HEK293 (cell line): ENCODE measurements around the gene OPTN.
"Not testable (repeated sequence)": the region's sequence is repeated elsewhere in the genome, so short reads cannot be mapped to it uniquely, and the experiment has no call there.

ENCODE experiments used
- CTCF ChIA-PET: fragments of 350-600 bp; formaldehyde crosslinking; extraction: SDS; loops from one replicate; lab custom pipeline; 2021; ENCODE audit warnings: antibody characterized with exemption; lab: Yijun Ruan, JAX
- POLR2A ChIA-PET: fragments of 300-600 bp; formaldehyde crosslinking; extraction: SDS; loops from one replicate; lab custom pipeline; 2020; ENCODE audit warnings: antibody characterized with exemption, inconsistent platforms; lab: Yijun Ruan, JAX
- H3K27ac ChIP-seq: fragments of 200-500 bp; sonication (Bioruptor generic); 2 replicates; pipeline ENCODE4 v1.5.1; 2014; ENCODE audit warnings: low read depth, low read length, control low read depth, inconsistent platforms; ENCODE audit errors: extremely low read depth
- H3K36me3 ChIP-seq, 2 experiments: fragments of 200-500 bp in 1 of 2; sonication (Bioruptor generic) in 1 of 2; 1 replicate in 1 of 2; 2 replicates in 1 of 2; pipeline ENCODE4 v1.5.1; 2014 to 2017; ENCODE audit warnings: inconsistent platforms in 2 of 2, low read length in 2 of 2; ENCODE audit not compliant: control insufficient read depth in 2 of 2, insufficient read depth in 1 of 2
- H3K4me1 ChIP-seq: fragments of 200-500 bp; sonication (Bioruptor generic); 2 replicates; pipeline ENCODE4 v1.5.1; 2014; ENCODE audit warnings: mild to moderate bottlenecking, low read length, inconsistent platforms; ENCODE audit not compliant: control insufficient read depth, insufficient read depth
- H3K4me3 ChIP-seq: 2 replicates; pipeline ENCODE4 v1.5.1; 2011; ENCODE audit warnings: low read depth, mild to moderate bottlenecking, control low read depth, low read length, moderate library complexity
- H3K9me3 ChIP-seq: fragments of 200-500 bp; sonication (Bioruptor generic); 2 replicates; pipeline ENCODE4 v1.5.1; 2014; ENCODE audit warnings: low read depth, low read length, inconsistent platforms; ENCODE audit not compliant: control insufficient read depth, insufficient read depth
- BCL6B ChIP-seq: fragments of 450-650 bp; formaldehyde crosslinking; IDR thresholded peaks from 2 replicates; pipeline ENCODE4 v1.5.1; 2017; ENCODE audit warnings: missing biosample characterization, missing genetic modification characterization
- GLI4 ChIP-seq: fragments of 450-650 bp; formaldehyde crosslinking; IDR thresholded peaks from 2 replicates; pipeline ENCODE4 v1.5.1; 2016; ENCODE audit warnings: missing biosample characterization, missing genetic modification characterization
- HOXD13 ChIP-seq: sonication (generic); formaldehyde crosslinking; IDR thresholded peaks from 2 replicates; pipeline ENCODE4 v1.8.0; 2022; ENCODE audit warnings: missing genetic modification reagents, borderline replicate concordance
- MEIS1 ChIP-seq: sonication (generic); formaldehyde crosslinking; IDR thresholded peaks from 2 replicates; pipeline ENCODE4 v1.8.1; 2022; ENCODE audit warnings: missing genetic modification reagents, mild to moderate bottlenecking, borderline replicate concordance
- PBX3 ChIP-seq: sonication (generic); formaldehyde crosslinking; IDR thresholded peaks from 2 replicates; pipeline ENCODE4 v1.8.1; 2022; ENCODE audit warnings: mild to moderate bottlenecking, moderate library complexity, missing genetic modification reagents
- SETDB1 ChIP-seq: IDR thresholded peaks from one replicate; pipeline ENCODE4 v1.6.1; 2017; ENCODE audit warnings: mild to moderate bottlenecking, low read length, moderate library complexity, mixed read lengths; ENCODE audit not compliant: insufficient read length
- TRIM28 ChIP-seq: IDR thresholded peaks from 2 replicates; pipeline ENCODE4 v1.6.1; 2011; ENCODE audit warnings: low read length, control low read depth, borderline replicate concordance
- WT1 ChIP-seq: fragments of 450-650 bp; formaldehyde crosslinking; IDR thresholded peaks from 2 replicates; pipeline ENCODE4 v1.5.1; 2016; ENCODE audit warnings: missing biosample characterization, missing genetic modification characterization
- ZBTB11 ChIP-seq: fragments of 450-650 bp; formaldehyde crosslinking; conservative IDR thresholded peaks from 2 replicates; pipeline ENCODE4 v1.5.1; 2016; ENCODE audit warnings: low read depth, missing biosample characterization, missing genetic modification characterization
- ZBTB7A ChIP-seq: fragments of 450-650 bp; formaldehyde crosslinking; IDR thresholded peaks from 2 replicates; pipeline ENCODE4 v1.5.1; 2016; ENCODE audit warnings: low read depth, missing biosample characterization, missing genetic modification characterization
- ZNF175 ChIP-seq: fragments of 450-650 bp; formaldehyde crosslinking; IDR thresholded peaks from 2 replicates; pipeline ENCODE4 v1.5.1; 2016; ENCODE audit warnings: missing biosample characterization, missing genetic modification characterization
- ZNF366 ChIP-seq: fragments of 450-650 bp; formaldehyde crosslinking; conservative IDR thresholded peaks from 2 replicates; pipeline ENCODE4 v1.5.1; 2016; ENCODE audit warnings: missing biosample characterization, missing genetic modification characterization
- ZNF521 ChIP-seq: fragments of 450-650 bp; formaldehyde crosslinking; IDR thresholded peaks from 2 replicates; pipeline ENCODE4 v1.5.1; 2017; ENCODE audit warnings: missing biosample characterization, mild to moderate bottlenecking, missing genetic modification characterization
- ZNF530 ChIP-seq: fragments of 450-650 bp; formaldehyde crosslinking; IDR thresholded peaks from 2 replicates; pipeline ENCODE4 v1.5.1; 2016; ENCODE audit warnings: low read depth, missing biosample characterization, missing genetic modification characterization
- ZNF623 ChIP-seq: fragments of 450-650 bp; formaldehyde crosslinking; IDR thresholded peaks from 2 replicates; pipeline ENCODE4 v1.5.1; 2016; ENCODE audit warnings: missing biosample characterization, missing genetic modification characterization
- ZNF747 ChIP-seq: fragments of 450-650 bp; formaldehyde crosslinking; IDR thresholded peaks from 2 replicates; pipeline ENCODE4 v1.5.1; 2016; ENCODE audit warnings: missing biosample characterization, missing genetic modification characterization
- ZNF76 ChIP-seq: fragments of 450-650 bp; formaldehyde crosslinking; IDR thresholded peaks from 2 replicates; pipeline ENCODE4; 2016; ENCODE audit warnings: low read depth, missing biosample characterization, missing genetic modification characterization, borderline replicate concordance
- ZNF791 ChIP-seq: fragments of 450-650 bp; formaldehyde crosslinking; IDR thresholded peaks from 2 replicates; pipeline ENCODE4 v1.5.1; 2016; ENCODE audit warnings: missing biosample characterization, missing genetic modification characterization
- ZSCAN16 ChIP-seq: fragments of 450-650 bp; formaldehyde crosslinking; IDR thresholded peaks from 2 replicates; pipeline ENCODE4 v1.5.1; 2016; ENCODE audit warnings: missing biosample characterization, missing genetic modification characterization

Gene OPTN

GRCh38 chr10:13080643-13081042 is 19.3 kb upstream of the OPTN start:
- H3K9me3 ChIP-seq, result no peaks in the 10 kb centered on the region
- POLR2A ChIA-PET, result no interaction called here
- no peaks in the 10 kb centered on the region for H3K36me3 ChIP-seq
- H3K4me1 ChIP-seq, result no peaks in the 10 kb centered on the region
- no peak for TF ChIP-seq ZNF521 (tag by site-specific recombination)
- TF ChIP-seq ZBTB11 (tag by site-specific recombination), result 0 out of 2 replicates have a peak, but pooled peaks have one; percentile 17
- H3K4me3 ChIP-seq, result no peak overlapping the region
- CTCF ChIA-PET, result no interaction called here
- H3K27ac ChIP-seq, result no peak overlapping the region

GRCh38 chr10:13083700-13084099 is 16.3 kb upstream of the OPTN start:
- CTCF ChIA-PET, result interaction anchor here (0.6 to 1.1 kb wide), 2 partner anchors 9 to 445 kb away, joined by 3 read pairs; no protein-coding TSS in a partner anchor
- POLR2A ChIA-PET, result not testable (repeated sequence)

GRCh38 chr10:13086056-13086455 is 13.9 kb upstream of the OPTN start:
- Histone ChIP-seq H3K27ac (no peak overlapping the region), H3K4me1 (no peaks in the 10 kb centered on the region), H3K4me3 (no peak overlapping the region), H3K9me3 (no peaks in the 10 kb centered on the region), H3K36me3 (no peaks in the 10 kb centered on the region)
- POLR2A ChIA-PET, result no interaction called here
- TF ChIP-seq ZNF175 (no peak), PBX3 (CRISPR knock-in tag) (no peak), BCL6B (tag by site-specific recombination) (no peak), WT1 (tag by site-specific recombination) (no peak), ZNF76 (tag by site-specific recombination) (no peak), ZNF530 (no peak), ZNF366 (tag by site-specific recombination) (no peak), ZSCAN16 (tag by site-specific recombination) (no peak), GLI4 (no peak), ZNF791 (tag by site-specific recombination) (no peak), ZBTB7A (no peak), MEIS1 (CRISPR knock-in tag) (no peak), HOXD13 (CRISPR knock-in tag) (no peak), ZNF747 (tag by site-specific recombination) (no peak), TRIM28 (no peak), ZNF623 (tag by site-specific recombination) (no peak)
- TF ChIP-seq, all 188 proteins: peak for 0
- CTCF ChIA-PET, result interaction anchor here (0.6 to 1.1 kb wide), 3 partner anchors 11 to 13 kb away, joined by 3 read pairs; partner anchors contain the start of gene OPTN

More at GRCh38 chr10:13083700-13084099, 16.3 kb upstream of the OPTN start:
- H3K36me3 ChIP-seq, H3K4me3 ChIP-seq, H3K4me1 ChIP-seq, H3K9me3 ChIP-seq, H3K27ac ChIP-seq: not testable (repeated sequence)
- TF ChIP-seq SETDB1, result peak; percentile 96
- TF ChIP-seq TRIM28, result peak; percentile 23; the same call in 1 of the 2 replicates
- TF ChIP-seq, all 188 proteins: peak for 2; not testable (repeated sequence) for 186
